Measurements from ENCODE around the gene CMTM3. TPM values are rescaled to one million over a fixed set of nuclear protein-coding genes. Genes with fewer than 3 reads are reported as not detected.
A peak's percentile ranks its signal among the peaks of the same experiment; 100 is the strongest.

CMTM3 gene
- total and polyA plus RNA-seq, 9 of the 15 experiments (the other 6 are each of a cell fraction or from before 2014, with no cell fraction given), result 4.6 to 33.4 (median 17.5) TPM

DNA sequence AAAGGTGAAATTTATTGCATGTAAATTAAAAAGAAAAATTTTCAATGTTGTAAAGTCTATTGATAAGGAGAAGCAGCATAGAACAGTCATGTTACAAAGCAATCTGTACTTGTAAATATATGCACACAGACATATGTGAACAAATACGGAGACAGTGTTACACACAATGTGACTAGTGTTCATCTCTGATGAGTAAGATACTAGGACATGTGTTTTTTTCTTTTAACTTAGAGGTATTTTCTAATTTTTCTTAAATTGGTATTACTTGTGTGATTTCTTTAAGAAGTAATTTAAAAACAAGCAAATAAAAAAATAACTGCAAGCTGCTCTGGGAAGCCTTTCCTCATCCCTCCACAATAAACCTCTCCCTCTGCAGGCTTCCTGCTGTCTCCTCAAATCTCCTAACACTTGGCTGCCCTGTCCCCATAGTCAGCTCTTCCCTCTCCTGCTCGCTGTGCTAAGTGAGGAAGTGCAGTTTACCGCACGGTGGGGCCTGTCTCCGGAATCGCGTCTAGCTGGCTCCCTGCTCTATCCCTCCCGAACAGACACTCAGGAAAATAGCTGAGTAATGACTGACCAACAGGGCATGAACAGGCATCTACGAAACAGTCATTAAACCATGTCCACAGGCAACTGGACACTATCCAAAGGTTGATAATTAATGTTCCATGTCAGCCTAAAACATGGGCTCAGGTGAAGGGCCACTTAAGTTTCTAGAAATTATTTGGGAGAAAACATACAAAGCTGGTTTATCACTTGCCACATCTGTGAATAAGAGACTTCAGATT lies 56.1 kb downstream of the CMTM3 start (continued):
- peak; percentile 31 for TF ChIP-seq PRDM10 (IDR thresholded peaks at IDR 0.05; ENCODE audit: partially characterized antibody)
- TF ChIP-seq CTCFL (IDR thresholded peaks at IDR 0.05; ENCODE audit: borderline replicate concordance, insufficient read depth, low read depth, low read length, poor library complexity, severe bottlenecking), result peak; percentile 65
- peak; percentile 98 for TF ChIP-seq SPI1 (IDR thresholded peaks at IDR 0.05; ENCODE audit: borderline replicate concordance, low read depth, low read length)
- TF ChIP-seq TBL1XR1 (IDR thresholded peaks at IDR 0.05; ENCODE audit: low read length in 2 of 2), result peak in 1 of 2 experiments; percentile 12; a peak in 1 of 4 replicates
- TF ChIP-seq, protein P1, sequence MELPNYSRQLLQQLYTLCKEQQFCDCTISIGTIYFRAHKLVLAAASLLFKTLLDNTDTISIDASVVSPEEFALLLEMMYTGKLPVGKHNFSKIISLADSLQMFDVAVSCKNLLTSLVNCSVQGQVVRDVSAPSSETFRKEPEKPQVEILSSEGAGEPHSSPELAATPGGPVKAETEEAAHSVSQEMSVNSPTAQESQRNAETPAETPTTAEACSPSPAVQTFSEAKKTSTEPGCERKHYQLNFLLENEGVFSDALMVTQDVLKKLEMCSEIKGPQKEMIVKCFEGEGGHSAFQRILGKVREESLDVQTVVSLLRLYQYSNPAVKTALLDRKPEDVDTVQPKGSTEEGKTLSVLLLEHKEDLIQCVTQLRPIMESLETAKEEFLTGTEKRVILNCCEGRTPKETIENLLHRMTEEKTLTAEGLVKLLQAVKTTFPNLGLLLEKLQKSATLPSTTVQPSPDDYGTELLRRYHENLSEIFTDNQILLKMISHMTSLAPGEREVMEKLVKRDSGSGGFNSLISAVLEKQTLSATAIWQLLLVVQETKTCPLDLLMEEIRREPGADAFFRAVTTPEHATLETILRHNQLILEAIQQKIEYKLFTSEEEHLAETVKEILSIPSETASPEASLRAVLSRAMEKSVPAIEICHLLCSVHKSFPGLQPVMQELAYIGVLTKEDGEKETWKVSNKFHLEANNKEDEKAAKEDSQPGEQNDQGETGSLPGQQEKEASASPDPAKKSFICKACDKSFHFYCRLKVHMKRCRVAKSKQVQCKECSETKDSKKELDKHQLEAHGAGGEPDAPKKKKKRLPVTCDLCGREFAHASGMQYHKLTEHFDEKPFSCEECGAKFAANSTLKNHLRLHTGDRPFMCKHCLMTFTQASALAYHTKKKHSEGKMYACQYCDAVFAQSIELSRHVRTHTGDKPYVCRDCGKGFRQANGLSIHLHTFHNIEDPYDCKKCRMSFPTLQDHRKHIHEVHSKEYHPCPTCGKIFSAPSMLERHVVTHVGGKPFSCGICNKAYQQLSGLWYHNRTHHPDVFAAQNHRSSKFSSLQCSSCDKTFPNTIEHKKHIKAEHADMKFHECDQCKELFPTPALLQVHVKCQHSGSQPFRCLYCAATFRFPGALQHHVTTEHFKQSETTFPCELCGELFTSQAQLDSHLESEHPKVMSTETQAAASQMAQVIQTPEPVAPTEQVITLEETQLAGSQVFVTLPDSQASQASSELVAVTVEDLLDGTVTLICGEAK (IDR thresholded peaks at IDR 0.05), result peak; percentile 40; the same call in 1 of the 2 replicates
- TF ChIP-seq, protein P1 (CRISPR knock-in tag; IDR thresholded peaks at IDR 0.05), result no peak
- no peak for TF ChIP-seq NFATC3 (IDR thresholded peaks at IDR 0.05)
- TF ChIP-seq PKNOX1 (IDR thresholded peaks at IDR 0.05), result peak; percentile 75
- TF ChIP-seq MTA3 (IDR thresholded peaks at IDR 0.05; ENCODE audit: borderline replicate concordance), result peak; percentile 85; the same call in 1 of the 2 replicates
- no peak for TF ChIP-seq POLR2H (tag; IDR thresholded peaks at IDR 0.05; ENCODE audit: low read depth)
